ENCODE measurements around the gene ACTR5.

ACTR5 gene

DNA sequence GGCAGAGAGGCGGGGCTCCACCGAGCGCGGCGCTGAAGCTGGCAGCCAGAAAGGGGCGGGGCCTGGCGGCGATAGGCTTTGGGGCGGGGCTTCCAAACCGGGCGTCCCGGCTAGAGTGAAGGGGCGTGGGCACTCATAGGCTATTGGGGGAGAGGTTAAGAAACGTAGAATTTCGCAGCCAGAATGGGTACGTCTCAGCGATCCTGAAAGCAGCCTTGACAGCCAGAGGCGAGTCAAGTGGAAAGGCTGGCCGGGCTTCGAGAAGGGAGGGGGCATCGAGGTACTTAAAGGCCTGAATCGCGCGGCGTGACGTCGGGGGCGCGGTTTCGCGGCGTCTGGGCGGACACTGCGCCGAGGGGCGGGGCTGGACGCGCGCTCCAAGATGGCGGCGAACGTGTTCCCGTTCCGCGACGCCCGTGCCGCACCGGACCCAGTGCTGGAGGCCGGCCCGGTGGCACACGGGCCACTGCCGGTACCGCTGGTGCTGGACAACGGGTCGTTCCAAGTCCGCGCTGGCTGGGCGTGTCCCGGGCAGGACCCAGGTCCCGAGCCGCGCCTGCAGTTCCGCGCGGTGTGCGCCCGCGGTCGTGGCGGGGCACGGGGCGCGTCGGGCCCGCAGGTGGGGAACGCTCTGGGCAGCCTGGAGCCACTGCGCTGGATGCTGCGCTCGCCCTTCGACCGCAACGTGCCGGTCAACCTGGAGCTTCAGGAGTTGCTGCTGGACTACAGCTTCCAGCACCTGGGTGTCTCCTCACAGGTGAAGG, at the start of gene ACTR5:
ACTR5 (plus strand) TSS at position 364 of the 764 bp plus-strand sequence; CDS start at position 383, 19 bp downstream.
- Histone ChIP-seq H3K4me3 (ENCODE audit: low read depth, low read length) (peak within 1 kb of the TSS; percentile 90), H3K36me3 (ENCODE audit: control insufficient read depth, insufficient read depth, low read length) (peaks cover 9% of the 10 kb centered on the region), H3K9ac (ENCODE audit: low read depth, low read length) (peak within 1 kb of the TSS; percentile 81), H3K4me1 (ENCODE audit: control insufficient read depth, insufficient read depth, low read length) (peaks cover 7% of the 10 kb centered on the region), H3K27me3 (ENCODE audit: control insufficient read depth, insufficient read depth, low read length) (peaks cover 28% of the 10 kb centered on the region), H3K9me3 (ENCODE audit: control insufficient read depth, insufficient read depth, low read length) (no peaks in the 10 kb centered on the region)

DNA sequence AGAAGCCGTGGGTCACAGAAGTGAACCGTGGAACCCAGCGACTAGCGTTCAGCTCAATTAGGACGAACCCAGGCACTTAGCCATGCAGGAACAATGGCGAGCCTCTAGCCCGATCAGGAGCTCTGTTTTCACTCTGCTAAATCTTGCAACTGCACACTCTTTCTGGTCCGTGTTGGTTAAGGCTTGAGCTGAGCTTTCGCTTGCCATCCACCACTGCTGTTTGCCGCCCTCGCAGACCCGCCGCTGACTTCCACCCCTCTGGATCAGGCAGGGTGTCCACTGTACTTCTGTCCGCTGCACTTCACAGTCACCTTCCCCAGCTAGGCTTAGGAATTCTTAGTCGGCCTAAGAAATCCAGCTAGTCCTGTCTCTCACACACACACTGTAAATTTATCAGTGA, 49.7 kb upstream of the ACTR5 start:
- Histone ChIP-seq H3K27me3 (ENCODE audit: control insufficient read depth, insufficient read depth, low read length) (peaks cover 15% of the 10 kb centered on the region), H3K4me3 (ENCODE audit: low read depth, low read length) (no peak overlapping the region), H3K36me3 (ENCODE audit: control insufficient read depth, insufficient read depth, low read length) (no peaks in the 10 kb centered on the region), H3K4me1 (ENCODE audit: control insufficient read depth, insufficient read depth, low read length) (no peaks in the 10 kb centered on the region), H3K9me3 (ENCODE audit: control insufficient read depth, insufficient read depth, low read length) (no peaks in the 10 kb centered on the region), H3K9ac (ENCODE audit: low read depth, low read length) (no peak overlapping the region)

DNA sequence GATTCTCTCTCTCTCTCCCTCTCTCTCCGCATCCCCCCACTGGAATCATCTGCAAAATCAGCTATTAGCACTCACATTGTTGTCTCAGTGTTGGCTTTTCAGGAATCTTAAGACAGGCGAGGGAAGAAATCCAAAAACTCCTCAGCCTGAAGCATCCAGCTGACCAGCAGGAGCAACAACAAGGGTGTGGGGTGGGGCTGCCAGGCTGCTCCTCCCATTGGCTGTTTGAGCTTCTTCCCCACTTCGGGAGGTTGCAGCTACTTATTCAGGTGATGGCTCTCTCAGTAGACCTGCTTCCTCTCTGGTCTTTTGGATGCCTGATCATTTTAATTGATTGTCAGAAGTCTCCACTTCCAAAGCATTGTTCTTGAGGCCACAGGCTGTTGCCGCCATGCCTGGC, 48.1 kb upstream of the ACTR5 start:
- Histone ChIP-seq H3K4me1 (ENCODE audit: control insufficient read depth, insufficient read depth, low read length) (no peaks in the 10 kb centered on the region), H3K9ac (ENCODE audit: low read depth, low read length) (no peak overlapping the region), H3K9me3 (ENCODE audit: control insufficient read depth, insufficient read depth, low read length) (no peaks in the 10 kb centered on the region), H3K4me3 (ENCODE audit: low read depth, low read length) (no peak overlapping the region), H3K36me3 (ENCODE audit: control insufficient read depth, insufficient read depth, low read length) (no peaks in the 10 kb centered on the region), H3K27me3 (ENCODE audit: control insufficient read depth, insufficient read depth, low read length) (peaks cover 17% of the 10 kb centered on the region)

DNA sequence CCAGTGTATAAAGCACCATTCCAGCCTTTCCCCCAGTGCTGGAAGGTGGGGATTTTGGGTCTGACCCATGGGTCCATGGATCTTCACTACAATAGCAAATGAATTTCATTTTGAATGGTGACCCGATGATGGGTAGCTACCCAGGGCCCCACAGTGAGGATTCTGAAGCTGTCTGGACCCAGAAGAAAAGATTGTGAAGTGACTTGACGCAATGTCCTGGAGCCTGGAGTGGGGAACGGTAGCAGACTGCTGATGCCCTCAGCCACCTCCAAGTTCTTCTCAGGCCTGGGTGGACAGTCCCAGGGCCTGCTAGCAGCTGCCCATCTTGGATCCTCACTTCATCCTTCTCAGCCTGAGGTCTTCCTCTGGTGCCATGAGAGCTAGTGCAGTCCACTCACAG, 47.3 kb upstream of the ACTR5 start:
- Histone ChIP-seq H3K9me3 (ENCODE audit: control insufficient read depth, insufficient read depth, low read length) (no peaks in the 10 kb centered on the region), H3K4me1 (ENCODE audit: control insufficient read depth, insufficient read depth, low read length) (no peaks in the 10 kb centered on the region), H3K36me3 (ENCODE audit: control insufficient read depth, insufficient read depth, low read length) (no peaks in the 10 kb centered on the region), H3K27me3 (ENCODE audit: control insufficient read depth, insufficient read depth, low read length) (peaks cover 17% of the 10 kb centered on the region), H3K9ac (ENCODE audit: low read depth, low read length) (no peak overlapping the region), H3K4me3 (ENCODE audit: low read depth, low read length) (no peak overlapping the region)

DNA sequence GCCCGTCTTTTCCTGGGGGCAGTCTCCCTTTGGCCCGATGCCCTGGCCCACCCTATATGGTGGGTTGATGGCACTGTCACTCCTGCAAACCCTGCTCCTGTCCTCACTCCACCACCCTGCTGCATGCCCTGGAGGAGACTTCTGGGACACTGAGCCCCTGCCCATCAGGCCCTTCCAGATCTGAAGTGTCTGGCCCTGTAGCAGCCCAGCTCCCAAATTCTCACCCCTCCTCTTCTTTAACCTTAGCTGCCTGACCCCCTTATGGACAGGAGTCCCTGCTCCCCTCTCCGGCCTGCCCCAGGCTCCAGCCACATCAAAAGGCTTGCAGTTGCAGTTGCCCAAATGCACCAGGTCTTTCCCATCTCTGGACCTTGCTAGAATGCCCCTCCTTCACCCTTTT, 44.7 kb upstream of the ACTR5 start:
- H3K27me3 ChIP-seq (ENCODE audit: control insufficient read depth, insufficient read depth, low read length): peaks cover 13% of the 10 kb centered on the region
- no peak overlapping the region for H3K4me3 ChIP-seq (ENCODE audit: low read depth, low read length)
- no peaks in the 10 kb centered on the region for H3K9me3 ChIP-seq (ENCODE audit: control insufficient read depth, insufficient read depth, low read length)
- no peak overlapping the region for H3K9ac ChIP-seq (ENCODE audit: low read depth, low read length)
- H3K36me3 ChIP-seq (ENCODE audit: control insufficient read depth, insufficient read depth, low read length): no peaks in the 10 kb centered on the region
- H3K4me1 ChIP-seq (ENCODE audit: control insufficient read depth, insufficient read depth, low read length): peaks cover 7% of the 10 kb centered on the region

DNA sequence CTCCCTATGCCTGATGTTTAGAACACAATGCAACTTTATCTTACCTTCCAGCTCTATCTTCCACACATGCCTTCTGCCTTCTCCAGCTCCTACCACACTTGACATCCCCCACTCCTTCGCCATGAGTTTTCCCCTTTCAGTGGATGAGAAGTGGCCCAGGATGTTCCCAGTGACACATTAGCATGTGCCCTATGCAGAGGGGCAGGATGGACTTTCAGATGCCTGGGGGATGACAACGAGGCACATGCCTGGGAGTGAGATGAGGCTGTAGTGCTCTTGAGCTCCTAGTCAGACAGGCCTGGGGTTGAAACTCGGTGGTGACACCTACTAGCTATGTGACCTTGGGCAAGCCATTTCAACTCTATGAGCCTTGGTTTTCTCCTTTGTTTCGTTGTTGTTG, 44.1 kb upstream of the ACTR5 start:
- H3K27me3 ChIP-seq (ENCODE audit: control insufficient read depth, insufficient read depth, low read length): peaks cover 11% of the 10 kb centered on the region
- no peaks in the 10 kb centered on the region for H3K9me3 ChIP-seq (ENCODE audit: control insufficient read depth, insufficient read depth, low read length)
- no peak overlapping the region for H3K4me3 ChIP-seq (ENCODE audit: low read depth, low read length)
- no peaks in the 10 kb centered on the region for H3K36me3 ChIP-seq (ENCODE audit: control insufficient read depth, insufficient read depth, low read length)
- peaks cover 7% of the 10 kb centered on the region for H3K4me1 ChIP-seq (ENCODE audit: control insufficient read depth, insufficient read depth, low read length)
- H3K9ac ChIP-seq (ENCODE audit: low read depth, low read length): no peak overlapping the region

DNA sequence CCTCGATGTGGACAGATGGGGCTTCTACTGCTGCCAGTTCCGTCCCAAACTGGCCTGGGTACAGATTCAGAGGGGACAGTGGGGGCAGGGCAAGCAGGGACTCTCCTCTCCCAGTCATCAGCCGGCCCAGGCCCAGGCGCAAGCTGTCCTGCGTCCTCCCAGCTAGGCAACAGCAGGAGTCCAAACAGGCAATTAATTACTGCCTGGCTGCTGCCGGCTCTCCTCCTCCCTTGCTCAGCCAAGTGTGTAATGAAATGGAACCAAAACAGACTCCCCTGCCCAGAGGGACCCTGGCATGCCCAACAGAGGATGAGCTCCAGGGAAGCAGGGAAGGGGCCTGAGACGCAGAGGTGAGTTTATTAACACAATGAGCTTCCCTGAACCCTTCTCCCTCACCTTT, 41.8 kb upstream of the ACTR5 start:
- no peaks in the 10 kb centered on the region for H3K36me3 ChIP-seq (ENCODE audit: control insufficient read depth, insufficient read depth, low read length)
- H3K9me3 ChIP-seq (ENCODE audit: control insufficient read depth, insufficient read depth, low read length): no peaks in the 10 kb centered on the region
- no peak overlapping the region for H3K9ac ChIP-seq (ENCODE audit: low read depth, low read length)
- H3K4me3 ChIP-seq (ENCODE audit: low read depth, low read length): no peak overlapping the region
- H3K4me1 ChIP-seq (ENCODE audit: control insufficient read depth, insufficient read depth, low read length): peaks cover 14% of the 10 kb centered on the region
- peaks cover 8% of the 10 kb centered on the region for H3K27me3 ChIP-seq (ENCODE audit: control insufficient read depth, insufficient read depth, low read length)

DNA sequence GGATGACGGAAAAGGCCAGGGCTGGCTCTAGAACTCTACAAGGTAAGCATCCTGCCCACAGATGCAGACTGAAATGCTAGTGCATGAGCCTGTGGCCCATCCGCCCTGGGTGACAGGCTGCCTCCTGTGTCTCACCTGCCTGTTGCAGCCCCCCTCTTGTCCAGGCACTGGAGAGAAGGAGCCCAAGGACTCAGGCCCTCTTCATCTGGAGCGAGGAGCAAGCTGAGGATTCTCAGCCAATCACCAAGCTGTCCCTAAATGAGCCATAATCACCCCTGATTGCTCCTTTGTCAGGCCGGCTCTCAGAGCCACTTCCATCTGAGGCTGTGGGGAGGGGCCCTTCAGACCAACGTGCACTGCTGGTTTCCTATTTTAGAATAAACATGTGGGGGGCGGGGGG, 34.0 kb upstream of the ACTR5 start:
- Histone ChIP-seq H3K9me3 (ENCODE audit: control insufficient read depth, insufficient read depth, low read length) (no peaks in the 10 kb centered on the region), H3K4me3 (ENCODE audit: low read depth, low read length) (no peak overlapping the region), H3K36me3 (ENCODE audit: control insufficient read depth, insufficient read depth, low read length) (no peaks in the 10 kb centered on the region), H3K4me1 (ENCODE audit: control insufficient read depth, insufficient read depth, low read length) (peaks cover 10% of the 10 kb centered on the region), H3K27me3 (ENCODE audit: control insufficient read depth, insufficient read depth, low read length) (peaks cover 33% of the 10 kb centered on the region), H3K9ac (ENCODE audit: low read depth, low read length) (no peak overlapping the region)

DNA sequence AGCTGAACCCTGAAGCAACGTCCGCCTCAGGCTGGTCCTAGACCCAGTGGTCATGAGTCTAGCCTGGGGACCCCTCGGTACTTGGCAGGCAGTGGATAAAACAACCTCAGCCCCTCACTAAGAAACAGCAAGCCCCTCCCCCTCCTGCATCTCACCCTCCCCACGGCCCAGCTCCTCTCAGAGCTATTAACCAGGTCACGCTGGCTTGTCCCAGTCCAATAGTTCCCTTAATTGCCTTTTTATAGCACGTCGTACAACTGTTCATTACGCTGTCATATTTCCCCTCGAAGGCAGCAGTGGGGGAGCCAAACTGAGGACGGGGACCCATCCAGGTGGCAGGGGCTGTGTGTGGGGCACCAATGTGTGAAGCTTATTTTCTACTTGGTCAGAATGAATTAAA, 32.6 kb upstream of the ACTR5 start:
- Histone ChIP-seq H3K27me3 (ENCODE audit: control insufficient read depth, insufficient read depth, low read length) (peaks cover 47% of the 10 kb centered on the region), H3K36me3 (ENCODE audit: control insufficient read depth, insufficient read depth, low read length) (no peaks in the 10 kb centered on the region), H3K4me3 (ENCODE audit: low read depth, low read length) (no peak overlapping the region), H3K9me3 (ENCODE audit: control insufficient read depth, insufficient read depth, low read length) (no peaks in the 10 kb centered on the region), H3K9ac (ENCODE audit: low read depth, low read length) (no peak overlapping the region), H3K4me1 (ENCODE audit: control insufficient read depth, insufficient read depth, low read length) (peaks cover 8% of the 10 kb centered on the region)

DNA sequence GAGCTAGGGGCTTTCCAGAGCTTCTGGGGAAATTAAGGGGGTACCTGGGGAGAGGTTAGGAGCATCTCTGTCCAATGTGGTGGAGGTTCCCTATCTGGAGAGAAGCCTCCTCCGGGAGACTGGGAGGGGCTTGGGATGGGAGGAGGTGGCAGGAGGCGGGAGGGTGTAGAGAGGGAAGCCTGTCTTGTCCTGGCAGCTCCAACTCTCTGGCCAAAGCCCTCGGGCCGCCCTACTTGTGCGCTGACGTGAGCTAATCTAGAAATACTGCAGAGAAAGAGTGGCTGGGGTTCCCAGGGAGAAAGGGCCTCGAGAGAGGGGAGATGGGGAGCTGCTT, 25.6 kb upstream of the ACTR5 start:
- H3K36me3 ChIP-seq (ENCODE audit: control insufficient read depth, insufficient read depth, low read length): no peaks in the 10 kb centered on the region
- H3K27me3 ChIP-seq (ENCODE audit: control insufficient read depth, insufficient read depth, low read length): peaks cover 98% of the 10 kb centered on the region
- H3K9me3 ChIP-seq (ENCODE audit: control insufficient read depth, insufficient read depth, low read length): no peaks in the 10 kb centered on the region
- no peaks in the 10 kb centered on the region for H3K4me1 ChIP-seq (ENCODE audit: control insufficient read depth, insufficient read depth, low read length)
- H3K9ac ChIP-seq (ENCODE audit: low read depth, low read length): no peak overlapping the region
- peak overlapping the region; percentile 30 for H3K4me3 ChIP-seq (ENCODE audit: low read depth, low read length)

DNA sequence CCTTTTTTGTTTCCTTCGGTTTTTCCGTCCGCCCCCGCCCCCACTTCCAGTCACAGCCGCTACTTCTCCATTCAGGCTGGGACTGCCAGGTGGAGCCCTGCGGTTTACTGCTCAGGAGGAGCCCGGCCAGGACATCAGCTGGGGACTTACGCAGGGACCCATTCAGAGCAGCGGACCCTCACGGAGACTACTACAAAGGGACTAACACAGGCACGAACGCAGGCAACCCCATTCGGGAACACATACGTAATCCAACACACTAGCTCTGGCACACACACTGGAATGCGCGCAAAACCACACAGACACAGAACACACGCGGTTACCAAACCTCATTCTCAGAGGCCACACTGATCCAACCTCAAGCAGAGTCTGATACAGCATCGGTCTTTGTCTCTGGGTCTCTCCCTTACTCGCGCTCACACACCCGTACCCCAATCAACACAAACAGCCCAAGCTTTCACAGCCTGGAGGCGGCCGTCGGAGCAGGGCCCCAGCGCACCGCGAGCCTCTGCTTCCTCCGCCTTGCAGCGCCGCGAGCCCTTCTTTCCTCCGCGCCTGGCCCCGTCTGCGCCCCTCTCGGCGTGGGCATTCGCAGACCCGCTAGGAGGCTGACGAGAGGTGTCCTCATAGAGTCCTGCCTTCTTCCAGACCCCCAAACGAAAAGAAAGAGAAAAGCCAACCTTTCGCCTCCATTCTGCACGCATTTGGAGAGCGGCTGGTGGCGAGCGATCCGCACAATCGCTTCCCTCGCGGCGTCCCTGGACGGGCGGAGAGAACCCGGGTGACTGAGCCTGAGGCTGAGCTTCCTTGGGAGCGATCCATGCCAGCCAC, 25.0 kb upstream of the ACTR5 start:
- H3K9ac ChIP-seq (ENCODE audit: low read depth, low read length): no peak overlapping the region
- no peaks in the 10 kb centered on the region for H3K9me3 ChIP-seq (ENCODE audit: control insufficient read depth, insufficient read depth, low read length)
- peak overlapping the region; percentile 30 for H3K4me3 ChIP-seq (ENCODE audit: low read depth, low read length)
- H3K4me1 ChIP-seq (ENCODE audit: control insufficient read depth, insufficient read depth, low read length): no peaks in the 10 kb centered on the region
- H3K36me3 ChIP-seq (ENCODE audit: control insufficient read depth, insufficient read depth, low read length): no peaks in the 10 kb centered on the region
- H3K27me3 ChIP-seq (ENCODE audit: control insufficient read depth, insufficient read depth, low read length): peaks cover 98% of the 10 kb centered on the region

All from iPS-15b (cell line).